Activated T-helper 1 cell treated with anti-CD3 and anti-CD28 coated beads, Interleukin-12 subunit alpha, Interleukin-12 subunit beta, Interleukin-2, Interleukin-4 antibody, amounts not matched to agents 30 ng/mL and 10 ng/mL and 1 ng/mL, durations not matched to agents 14 hours and 24 hours and 36 hours (primary cell): ENCODE data around the gene STOX1. TPM values are rescaled to one million over a fixed set of nuclear protein-coding genes. Genes with fewer than 3 reads are reported as not detected.
"Not testable (repeated sequence)": the region's sequence is repeated elsewhere in the genome, so short reads cannot be mapped to it uniquely, and the experiment has no call there.

Experiments
- DNase-seq: peaks from one replicate; pipeline ENCODE4 v3.0.0; 2021; ENCODE audit warnings: low spot score
- H3K27ac Mint-ChIP-seq: one replicate; pipeline ENCODE4 v1.8.0; 2021; ENCODE audit warnings: mild to moderate bottlenecking, mixed read lengths
- H3K27me3 Mint-ChIP-seq: one replicate; pipeline ENCODE4 v1.8.0; 2022; ENCODE audit warnings: mild to moderate bottlenecking, moderate library complexity, mixed read lengths; ENCODE audit not compliant: insufficient read depth
- H3K36me3 Mint-ChIP-seq: one replicate; pipeline ENCODE4 v1.8.0; 2021; ENCODE audit warnings: low read depth, mixed read lengths
- H3K4me1 Mint-ChIP-seq: one replicate; pipeline ENCODE4 v1.8.0; 2021; ENCODE audit warnings: low read depth, mixed read lengths
- H3K4me3 Mint-ChIP-seq: one replicate; pipeline ENCODE4 v1.8.0; 2021; ENCODE audit warnings: mild to moderate bottlenecking, moderate library complexity, mixed read lengths
- H3K9me3 Mint-ChIP-seq: one replicate; pipeline ENCODE4 v1.8.0; 2021; ENCODE audit warnings: mixed read lengths
- intact Hi-C: fragments of 100-400 bp; cut with micrococcal nuclease; formaldehyde crosslinking; loops from one replicate; pipeline ENCODE4 v1.15.1; 2024
- total RNA-seq: library from RNA; stranded (reverse); gene quantifications from 2 replicates; pipeline ENCODE4 v1.2.3, GENCODE V29; 2022

The STOX1 gene
- total RNA-seq, 1 donor from 2014 or later, result 1.1 TPM

- intact Hi-C loops, result no loop called here
- H3K4me3 Mint-ChIP-seq, result no peak overlapping the region
- peak overlapping the region; percentile 34 for H3K27ac Mint-ChIP-seq
- H3K36me3 Mint-ChIP-seq, result peaks cover 26% of the 10 kb centered on the region
- H3K4me1 Mint-ChIP-seq, result peaks cover 13% of the 10 kb centered on the region
- H3K9me3 Mint-ChIP-seq, result no peaks in the 10 kb centered on the region
- no peak for DNase-seq
- H3K27me3 Mint-ChIP-seq, result no peaks in the 10 kb centered on the region
Measured at GRCh38 chr10:68924593-68924992, 97.3 kb downstream of the STOX1 start.

- no peaks in the 10 kb centered on the region for H3K27me3 Mint-ChIP-seq
- H3K4me3 Mint-ChIP-seq, result no peak overlapping the region
- H3K9me3 Mint-ChIP-seq, result no peaks in the 10 kb centered on the region
- peaks cover 26% of the 10 kb centered on the region for H3K36me3 Mint-ChIP-seq
- peak overlapping the region; percentile 48 for H3K27ac Mint-ChIP-seq
- H3K4me1 Mint-ChIP-seq, result peaks cover 13% of the 10 kb centered on the region
- DNase-seq, result no peak
- intact Hi-C loops, result no loop called here
Measured at GRCh38 chr10:68925489-68925888, 98.2 kb downstream of the STOX1 start.

DNA sequence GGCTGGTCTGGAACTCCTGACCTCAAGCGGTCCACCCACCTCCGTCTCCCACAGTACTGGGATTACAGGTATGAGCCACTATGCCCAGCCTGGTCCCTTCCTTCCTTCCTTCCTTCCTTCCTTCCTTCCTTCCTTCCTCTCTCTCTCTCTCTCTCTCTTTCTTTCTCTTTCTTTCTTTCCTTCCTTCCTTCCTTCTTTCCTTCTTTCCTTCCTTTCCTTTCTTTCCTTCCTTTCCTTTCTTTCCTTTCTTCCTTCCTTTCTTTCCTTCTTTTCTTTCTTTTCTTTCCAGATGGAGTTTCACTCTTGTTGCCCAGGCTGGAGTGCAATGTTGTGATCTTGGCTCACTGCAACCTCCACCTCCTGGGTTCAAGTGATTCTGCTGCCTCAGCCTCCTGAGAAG, 101.8 kb downstream of the STOX1 start:
- H3K4me3 Mint-ChIP-seq, H3K9me3 Mint-ChIP-seq, DNase-seq, H3K4me1 Mint-ChIP-seq, H3K27ac Mint-ChIP-seq, H3K27me3 Mint-ChIP-seq, intact Hi-C loops: not testable (repeated sequence)
- H3K36me3 Mint-ChIP-seq, result peaks cover 31% of the 10 kb centered on the region

- DNase-seq, H3K27me3 Mint-ChIP-seq, H3K4me3 Mint-ChIP-seq, H3K9me3 Mint-ChIP-seq, H3K27ac Mint-ChIP-seq, intact Hi-C loops, H3K4me1 Mint-ChIP-seq: not testable (repeated sequence)
- peaks cover 29% of the 10 kb centered on the region for H3K36me3 Mint-ChIP-seq
Measured at GRCh38 chr10:68929888-68930287, 102.6 kb downstream of the STOX1 start.

- intact Hi-C loops, H3K9me3 Mint-ChIP-seq, H3K4me3 Mint-ChIP-seq, H3K27ac Mint-ChIP-seq, DNase-seq, H3K27me3 Mint-ChIP-seq: not testable (repeated sequence)
- Mint-ChIP-seq H3K4me1 (peaks cover 18% of the 10 kb centered on the region), H3K36me3 (peaks cover 38% of the 10 kb centered on the region)
Measured at GRCh38 chr10:68932860-68933259, 105.5 kb downstream of the STOX1 start.

GRCh38 chr10:68934994-68935393, 107.7 kb downstream of the STOX1 start:
- Mint-ChIP-seq H3K4me1 (peaks cover 18% of the 10 kb centered on the region), H3K36me3 (peaks cover 47% of the 10 kb centered on the region), H3K27ac (peak overlapping the region; percentile 75), H3K27me3 (no peaks in the 10 kb centered on the region), H3K9me3 (no peaks in the 10 kb centered on the region), H3K4me3 (no peak overlapping the region)
- no peak for DNase-seq
- intact Hi-C loops, result no loop called here

DNA sequence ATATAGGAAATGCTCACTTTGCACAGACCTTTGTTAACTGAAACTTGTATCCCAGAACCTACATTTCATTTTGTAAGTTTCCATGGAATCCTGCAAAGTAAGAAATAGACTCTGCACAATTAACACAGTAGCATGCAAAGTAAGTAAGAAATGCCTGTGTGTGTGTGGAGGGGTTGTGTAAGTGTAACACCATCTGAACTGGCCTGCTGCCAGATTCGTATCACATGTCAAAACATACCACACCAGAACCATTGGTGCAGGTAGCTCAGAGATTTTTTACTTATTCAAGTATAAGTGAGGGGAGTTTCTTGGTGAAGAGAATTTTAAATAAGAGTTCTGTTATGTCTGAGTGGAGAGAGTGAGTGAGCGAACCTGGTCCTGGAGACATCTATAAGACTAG, 110.8 kb downstream of the STOX1 start:
- intact Hi-C loops, result no loop called here
- peak overlapping the region; percentile 11 for H3K27ac Mint-ChIP-seq

GRCh38 chr10:68938884-68939283, 111.6 kb downstream of the STOX1 start:
- intact Hi-C loops, result no loop called here
- no peak for DNase-seq
- Mint-ChIP-seq H3K27me3 (no peaks in the 10 kb centered on the region), H3K4me1 (peaks cover 18% of the 10 kb centered on the region), H3K9me3 (no peaks in the 10 kb centered on the region), H3K4me3 (no peak overlapping the region), H3K36me3 (peaks cover 40% of the 10 kb centered on the region), H3K27ac (no peak overlapping the region)

More for the DNA sequence above, 110.8 kb downstream of the STOX1 start:
- peaks cover 18% of the 10 kb centered on the region for H3K4me1 Mint-ChIP-seq
- no peaks in the 10 kb centered on the region for H3K9me3 Mint-ChIP-seq
- DNase-seq, result no peak
- no peaks in the 10 kb centered on the region for H3K27me3 Mint-ChIP-seq
- H3K36me3 Mint-ChIP-seq, result peaks cover 40% of the 10 kb centered on the region
- no peak overlapping the region for H3K4me3 Mint-ChIP-seq

DNA sequence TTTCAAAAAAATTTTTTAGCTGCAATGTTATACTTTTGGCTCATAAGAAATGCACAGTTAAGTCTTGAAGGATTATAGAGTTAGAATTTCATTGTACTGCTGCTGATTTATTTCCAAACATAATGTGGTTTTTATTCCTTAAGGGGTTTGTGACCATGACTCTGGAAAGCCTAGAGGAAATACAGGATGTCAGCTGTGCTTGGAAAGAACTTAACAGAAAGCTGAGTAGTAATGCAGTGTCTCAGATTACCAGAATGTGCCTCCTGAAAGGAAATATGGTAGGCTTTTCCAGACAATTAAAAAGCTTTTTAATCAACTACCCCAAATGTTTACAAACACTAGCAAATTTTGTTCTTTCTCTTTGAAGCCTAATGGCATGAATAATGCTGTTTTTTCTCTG, 113.6 kb downstream of the STOX1 start:
- H3K27ac Mint-ChIP-seq, H3K4me3 Mint-ChIP-seq, DNase-seq, H3K9me3 Mint-ChIP-seq, intact Hi-C loops, H3K27me3 Mint-ChIP-seq, H3K4me1 Mint-ChIP-seq: not testable (repeated sequence)
- H3K36me3 Mint-ChIP-seq, result peaks cover 39% of the 10 kb centered on the region

Other genes with a start within 250 kb of the STOX1 start
- gene CCAR1, start 106.3 kb upstream of the STOX1 start, total RNA-seq, result 102 and 106 TPM in 2 replicates
- gene DDX50, start 73.8 kb downstream of the STOX1 start, total RNA-seq, result 53.0 and 55.0 TPM in 2 replicates
- 267 and 278 TPM in 2 replicates for gene DDX21, start 128.6 kb downstream of the STOX1 start, total RNA-seq
- gene KIFBP, start 161.3 kb downstream of the STOX1 start, total RNA-seq, result 16.4 and 16.9 TPM in 2 replicates